Amniotic epithelial cell (primary cell): Measurements from ENCODE around the gene RFC5.
"Not testable (repeated sequence)": the region's sequence is repeated elsewhere in the genome, so short reads cannot be mapped to it uniquely, and the experiment has no call there.

Experiments
- DNase-seq: peaks from one replicate; pipeline ENCODE4 v3.0.0-alpha.2; 2010; ENCODE audit warnings: low read depth

Gene RFC5

GRCh38 chr12:118015306-118015705 is 1.2 kb upstream of the RFC5 start:
- no peak for DNase-seq

- DNase-seq = no peak
Measured at GRCh38 chr12:118015944-118016343, 559 bp upstream of the RFC5 start.

GRCh38 chr12:118017926-118018325 is 1.4 kb downstream of the RFC5 start:
- DNase-seq = no peak

- no peak for DNase-seq
Measured at GRCh38 chr12:118020036-118020435, 3.5 kb downstream of the RFC5 start.

- not testable (repeated sequence) for DNase-seq
Measured at GRCh38 chr12:118022097-118022727, 5.7 kb downstream of the RFC5 start.

- DNase-seq = no peak
Measured at GRCh38 chr12:118022728-118023109, 6.2 kb downstream of the RFC5 start.

GRCh38 chr12:118023301-118023860 is 6.9 kb downstream of the RFC5 start:
- DNase-seq = no peak

- no peak for DNase-seq
Measured at GRCh38 chr12:118025168-118025567, 8.7 kb downstream of the RFC5 start.

GRCh38 chr12:118029166-118029565 is 12.7 kb downstream of the RFC5 start:
- no peak for DNase-seq

- DNase-seq = no peak
Measured at GRCh38 chr12:118032188-118032587, 15.7 kb downstream of the RFC5 start.

GRCh38 chr12:118033323-118033722 is 16.8 kb downstream of the RFC5 start:
- DNase-seq = no peak

- DNase-seq = no peak
Measured at GRCh38 chr12:118033902-118034301, 17.4 kb downstream of the RFC5 start.

- DNase-seq = peak; percentile 49
Measured at GRCh38 chr12:118034429-118035189, 18.1 kb downstream of the RFC5 start.

- no peak for DNase-seq
Measured at GRCh38 chr12:118035190-118036041, 18.9 kb downstream of the RFC5 start.

GRCh38 chr12:118036672-118037411 is 20.3 kb downstream of the RFC5 start:
- DNase-seq = no peak

- no peak for DNase-seq
Measured at GRCh38 chr12:118038137-118038536, 21.6 kb downstream of the RFC5 start.

GRCh38 chr12:118042091-118042490 is 25.6 kb downstream of the RFC5 start:
- DNase-seq = no peak

- no peak for DNase-seq
Measured at GRCh38 chr12:118044075-118044474, 27.6 kb downstream of the RFC5 start.

GRCh38 chr12:118044577-118044976 is 28.1 kb downstream of the RFC5 start:
- no peak for DNase-seq

- DNase-seq = no peak
Measured at GRCh38 chr12:118046430-118046829, 29.9 kb downstream of the RFC5 start.

- DNase-seq = no peak
Measured at GRCh38 chr12:118050972-118051910, 34.7 kb downstream of the RFC5 start.
